NCI-H446 (cell line): ENCODE data around the gene SLC47A2.
A peak's percentile ranks its signal among the peaks of the same experiment; 100 is the strongest.

Source experiments
- DNase-seq, 2 experiments: peaks; one replicate each; lab custom pipeline; 2025; lab: John Stamatoyannopoulos, UW

SLC47A2 gene

GRCh38 chr17:19747829-19748806, 31.7 kb upstream of the SLC47A2 start, which contains the start of gene ALDH3A1:
TSS of gene ALDH3A1 (minus strand) at chr17:19748298. CDS start at chr17:19745129, 3,169 bp downstream.
- peak in 1 of 2 experiments; percentile 36 for DNase-seq

DNA sequence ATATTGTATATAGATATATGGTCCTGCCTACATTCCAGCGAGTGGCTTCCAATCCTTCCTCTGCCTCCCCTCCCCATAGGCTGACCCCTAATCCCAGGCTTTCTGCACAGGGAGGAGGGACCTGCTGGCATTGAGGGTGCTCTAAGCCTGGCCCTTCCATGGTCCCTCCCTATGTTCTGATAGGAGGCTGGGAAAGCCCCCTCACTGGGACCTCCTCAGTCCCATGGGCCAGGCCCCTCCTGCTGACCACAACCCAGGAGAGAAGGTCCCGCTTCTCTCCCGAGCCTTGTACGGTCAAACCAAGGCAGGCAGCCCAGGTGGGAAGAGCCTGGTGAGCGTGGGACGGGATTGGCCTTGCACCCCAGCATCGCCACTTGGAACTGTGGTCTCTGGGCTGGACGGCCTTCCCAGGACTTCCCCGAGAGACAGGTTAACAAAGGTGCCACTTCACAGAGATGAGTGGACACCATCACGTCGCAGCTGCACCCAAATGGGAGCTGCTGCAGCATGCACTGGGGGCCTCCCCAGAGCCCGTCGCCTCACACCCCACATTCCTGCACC, 30.9 kb upstream of the SLC47A2 start:
- no peak for DNase-seq

GRCh38 chr17:19746517-19746916, 30.1 kb upstream of the SLC47A2 start:
- no peak for DNase-seq

DNA sequence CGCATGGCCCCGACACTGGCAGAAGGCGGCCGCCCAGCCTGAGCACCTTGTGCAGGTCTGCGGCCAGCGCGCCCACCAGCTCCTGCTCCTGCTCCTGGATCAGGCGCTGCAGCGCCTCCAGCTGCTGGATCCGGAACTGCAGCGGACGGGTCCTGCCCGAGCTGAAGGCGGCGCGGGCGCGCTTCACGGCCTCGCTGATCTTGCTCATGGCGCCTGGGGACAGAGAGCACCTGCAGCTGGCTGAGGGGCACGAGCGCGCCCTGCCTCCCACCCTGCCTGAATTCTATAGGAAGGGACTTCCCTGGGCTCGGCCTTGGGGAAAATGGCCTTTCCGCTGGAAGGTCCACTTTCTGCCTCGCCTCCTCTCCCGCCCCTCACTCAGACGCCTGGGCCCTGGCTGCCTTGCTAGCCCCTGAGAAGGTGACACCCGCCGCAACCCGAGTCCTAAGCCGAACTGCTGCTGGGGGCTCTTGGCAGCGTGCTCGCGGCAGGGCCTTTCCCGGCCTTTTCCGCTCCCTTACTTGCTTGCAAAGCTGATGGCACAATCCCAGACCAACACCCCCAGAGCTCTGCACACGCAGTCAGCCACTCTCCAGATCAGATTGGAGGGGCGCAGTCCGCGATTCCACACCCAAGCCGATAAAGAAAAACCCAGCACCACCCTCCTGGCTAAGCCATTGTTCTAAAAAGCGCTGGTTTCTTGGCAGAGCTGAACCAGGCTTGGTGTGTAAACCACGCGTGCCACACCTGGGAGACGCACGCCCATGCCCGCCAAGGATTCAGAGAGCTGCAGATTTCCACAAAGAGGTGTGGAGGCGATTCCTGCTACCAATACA, 28.8 kb upstream of the SLC47A2 start:
- DNase-seq, result no peak

- no peak for DNase-seq
Measured at GRCh38 chr17:19744492-19744891, 28.1 kb upstream of the SLC47A2 start.

GRCh38 chr17:19743101-19744100, 27.0 kb upstream of the SLC47A2 start:
- DNase-seq, result no peak

- DNase-seq, result no peak
Measured at GRCh38 chr17:19742495-19742894, 26.1 kb upstream of the SLC47A2 start.

DNA sequence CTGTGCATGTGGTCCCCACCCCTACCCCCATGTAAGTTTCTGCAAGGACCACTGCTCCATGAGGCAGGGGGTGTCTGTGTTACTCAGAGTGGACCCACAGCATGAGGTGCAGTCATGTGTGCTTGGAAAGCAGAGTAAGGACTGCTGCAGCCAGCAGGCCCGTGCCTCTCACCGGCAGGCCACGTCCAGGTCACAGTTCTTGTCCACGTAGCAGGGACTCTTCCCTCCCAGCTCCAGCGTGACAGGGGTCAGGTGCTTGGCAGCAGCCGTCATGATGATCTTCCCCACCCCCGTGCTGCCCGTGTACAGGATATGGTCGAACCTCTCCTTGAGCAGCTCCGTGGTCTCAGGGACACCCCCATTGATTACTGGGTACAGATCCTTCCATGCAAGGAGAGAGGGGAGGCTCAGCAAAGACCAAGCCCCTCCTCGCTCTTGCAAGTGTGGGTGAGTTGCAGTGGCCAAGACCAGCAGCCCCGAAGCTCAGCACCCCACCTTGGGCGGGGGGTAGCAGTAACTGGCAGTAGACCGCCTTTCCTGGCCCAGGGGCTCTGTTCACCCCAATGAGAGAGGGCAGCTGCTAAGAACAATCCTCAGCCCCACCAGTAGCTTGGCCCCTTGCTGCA, 25.6 kb upstream of the SLC47A2 start:
- DNase-seq, result no peak

GRCh38 chr17:19740933-19741332, 24.5 kb upstream of the SLC47A2 start:
- no peak for DNase-seq

GRCh38 chr17:19739241-19740201, 23.1 kb upstream of the SLC47A2 start:
- no peak for DNase-seq

DNA sequence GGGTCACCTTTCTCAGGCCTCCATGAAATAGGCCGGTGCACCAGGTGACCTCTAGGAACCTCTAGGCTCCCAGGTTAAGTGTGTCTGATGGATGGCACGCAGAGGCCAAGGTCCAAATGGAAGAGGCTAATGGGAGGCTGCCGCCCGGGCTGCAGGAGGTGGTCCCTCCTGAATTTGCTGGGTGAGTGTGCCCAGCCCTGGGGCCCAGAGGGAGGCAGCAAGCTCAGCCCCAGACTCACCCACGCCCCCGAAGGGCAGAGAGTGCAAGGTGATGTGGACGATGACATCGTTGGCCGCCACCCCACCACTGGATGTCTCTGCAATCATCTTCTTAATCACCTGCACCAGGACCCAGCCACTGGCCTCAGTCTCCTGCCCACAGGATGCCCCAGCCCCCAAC, 22.4 kb upstream of the SLC47A2 start:
- DNase-seq, result no peak

GRCh38 chr17:19738073-19738449, 21.7 kb upstream of the SLC47A2 start:
- DNase-seq, result no peak

GRCh38 chr17:19737305-19738072, 21.1 kb upstream of the SLC47A2 start:
- DNase-seq, result no peak

- DNase-seq, result no peak
Measured at GRCh38 chr17:19736071-19736470, 19.7 kb upstream of the SLC47A2 start.

- no peak for DNase-seq
Measured at GRCh38 chr17:19733953-19734526, 17.7 kb upstream of the SLC47A2 start.

- no peak for DNase-seq
Measured at GRCh38 chr17:19731626-19732025, 15.2 kb upstream of the SLC47A2 start.

DNA sequence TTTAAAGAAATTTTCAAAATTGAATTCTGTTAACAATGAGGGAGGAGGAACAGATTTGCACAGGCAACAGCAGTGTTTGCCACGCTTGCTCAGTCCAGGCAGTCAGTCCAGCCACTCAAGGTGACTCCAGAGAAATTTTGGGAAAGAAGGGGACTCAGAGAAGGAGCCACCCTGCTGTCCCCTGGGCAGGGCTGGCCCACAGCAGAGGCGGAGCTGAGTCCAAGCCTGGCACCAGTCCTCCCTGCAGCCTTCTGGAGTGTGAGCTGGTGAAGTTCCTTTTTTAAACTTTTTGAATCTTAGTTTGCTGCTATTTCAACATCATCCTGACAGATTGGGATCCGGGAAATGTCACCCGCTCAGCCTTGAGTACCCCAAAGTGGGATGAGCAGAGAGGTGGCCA, 14.5 kb upstream of the SLC47A2 start:
- no peak for DNase-seq

DNA sequence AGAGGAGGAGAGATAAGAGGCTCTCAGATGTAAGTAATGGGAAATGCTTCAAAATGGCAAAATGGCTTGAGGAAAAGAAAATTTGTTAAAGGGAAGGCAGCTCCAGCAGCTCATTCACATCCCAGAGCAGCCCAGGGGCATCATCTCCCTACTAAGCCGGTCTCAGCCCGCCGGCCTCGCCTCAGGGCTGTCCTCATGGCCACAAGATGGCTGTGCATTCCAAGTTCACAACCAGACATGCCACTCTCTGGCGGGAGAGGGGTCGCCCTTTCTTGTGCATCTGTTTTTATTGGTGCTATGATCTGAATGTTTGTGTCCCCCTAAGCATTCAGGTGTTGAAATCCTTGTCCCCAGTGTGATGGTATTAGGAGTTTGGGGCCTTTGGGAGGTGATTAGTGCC, 13.5 kb upstream of the SLC47A2 start:
- no peak for DNase-seq
